HTR-8/SVneo (cell line): Measurements from ENCODE around the gene TAPBP.
"Not testable (repeated sequence)": the region's sequence is repeated elsewhere in the genome, so short reads cannot be mapped to it uniquely, and the experiment has no call there.

Experiments
- DNase-seq: peaks from one replicate; pipeline ENCODE4 v3.0.0; 2011; ENCODE audit warnings: low spot score, mixed read lengths; ENCODE audit not compliant: insufficient read length
- FAIRE-seq: peaks from 2 replicates; lab custom pipeline; 2011; peaks lifted over from hg19 to GRCh38; lab: Jason Lieb, UNC

Gene TAPBP

DNA sequence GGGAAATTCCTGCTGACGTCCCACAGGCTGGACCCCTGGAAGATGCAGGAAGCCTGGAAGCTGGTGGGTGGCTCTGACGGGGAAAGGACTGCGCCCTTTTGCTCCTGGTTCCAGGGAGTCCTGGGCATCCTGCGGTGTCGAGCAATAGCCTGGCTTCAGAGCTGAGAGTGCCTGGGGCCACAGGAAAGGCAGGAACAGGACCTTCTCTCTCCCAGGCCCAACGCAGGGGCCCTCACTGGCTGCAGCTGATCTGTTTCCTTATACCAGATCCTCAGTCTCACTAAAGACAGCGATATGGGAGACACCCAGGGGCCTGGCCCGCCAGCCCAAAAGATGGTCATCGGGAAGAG, 35.5 kb downstream of the TAPBP start:
- FAIRE-seq (no peak), DNase-seq (no peak)

DNA sequence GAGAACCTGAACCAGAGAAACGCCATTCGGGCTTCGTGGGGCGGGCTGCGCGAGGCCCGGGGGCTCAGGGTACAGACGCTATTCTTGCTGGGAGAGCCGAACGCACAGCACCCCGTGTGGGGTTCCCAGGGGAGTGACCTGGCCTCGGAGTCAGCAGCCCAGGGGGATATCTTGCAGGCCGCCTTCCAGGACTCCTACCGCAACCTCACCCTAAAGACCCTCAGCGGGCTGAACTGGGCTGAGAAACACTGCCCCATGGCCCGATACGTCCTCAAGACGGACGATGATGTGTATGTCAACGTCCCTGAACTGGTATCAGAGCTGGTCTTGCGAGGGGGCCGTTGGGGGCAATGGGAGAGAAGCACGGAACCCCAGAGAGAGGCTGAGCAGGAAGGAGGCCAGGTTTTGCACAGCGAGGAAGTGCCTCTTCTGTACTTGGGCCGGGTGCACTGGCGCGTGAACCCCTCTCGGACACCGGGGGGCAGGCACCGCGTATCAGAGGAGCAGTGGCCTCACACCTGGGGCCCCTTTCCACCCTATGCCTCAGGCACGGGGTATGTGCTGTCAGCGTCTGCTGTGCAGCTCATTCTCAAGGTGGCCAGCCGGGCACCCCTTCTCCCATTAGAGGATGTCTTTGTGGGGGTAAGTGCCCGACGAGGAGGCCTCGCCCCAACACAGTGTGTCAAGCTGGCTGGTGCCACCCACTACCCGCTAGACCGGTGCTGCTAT, 36.1 kb downstream of the TAPBP start:
- FAIRE-seq, result no peak

DNA sequence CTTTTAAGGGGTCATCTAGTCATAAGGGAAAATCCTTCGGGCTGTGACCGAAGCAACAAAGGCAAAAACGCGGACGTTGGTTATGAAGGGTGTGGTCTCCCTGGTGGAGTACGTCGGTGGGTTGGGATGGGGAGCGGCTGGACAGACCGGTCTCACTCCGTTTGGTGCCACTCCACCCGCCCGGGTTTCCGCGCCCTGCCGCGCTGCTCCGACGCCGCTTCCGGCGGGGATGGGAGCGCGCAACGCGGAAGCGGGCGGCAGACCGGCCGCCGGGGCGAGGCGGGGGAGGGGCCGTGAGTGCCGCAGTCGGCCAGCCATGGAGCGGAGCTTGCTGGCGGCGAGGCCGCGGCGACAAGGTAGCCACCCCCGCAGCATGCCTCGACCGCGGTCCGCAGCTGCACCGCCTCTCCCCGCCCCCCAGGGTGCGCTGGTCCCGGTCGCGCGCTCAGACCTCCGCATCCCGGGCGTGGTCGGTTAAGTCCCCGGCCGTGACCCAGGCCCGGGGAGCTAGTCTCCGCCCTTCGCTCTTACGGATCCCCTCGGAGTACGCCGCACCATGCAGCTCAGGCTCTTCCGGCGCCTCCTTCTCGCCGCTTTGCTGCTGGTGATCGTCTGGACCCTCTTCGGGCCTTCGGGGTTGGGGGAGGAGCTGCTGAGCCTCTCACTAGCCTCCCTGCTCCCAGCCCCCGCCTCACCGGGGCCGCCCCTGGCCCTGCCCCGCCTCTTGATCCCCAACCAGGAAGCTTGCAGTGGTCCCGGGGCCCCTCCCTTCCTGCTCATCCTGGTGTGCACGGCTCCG, 36.8 kb downstream of the TAPBP start, which contains the start of gene B3GALT4:
Gene B3GALT4, plus strand, starts transcription at position 260 of the 799 bp plus-strand sequence. Its CDS starts 297 bp downstream, at position 557.
- FAIRE-seq (peak; percentile 87), DNase-seq (peak; percentile 39)

More for the DNA sequence above, 36.1 kb downstream of the TAPBP start:
- DNase-seq, result no peak

DNA sequence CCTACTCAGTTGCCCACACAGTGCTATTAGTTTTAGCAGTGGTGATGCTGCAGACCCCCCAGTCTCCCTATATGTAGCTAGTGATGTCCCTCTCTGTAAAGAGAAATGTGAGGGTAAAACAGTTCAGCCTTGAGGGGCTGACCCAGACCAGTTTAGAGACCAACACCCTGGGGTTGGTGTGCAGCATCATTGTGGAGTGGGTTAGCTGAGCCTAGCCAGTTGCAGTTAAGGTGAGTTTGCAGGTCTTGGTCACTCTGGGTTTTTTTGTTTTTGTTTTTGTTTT, 37.4 kb downstream of the TAPBP start:
- FAIRE-seq, result no peak

DNA sequence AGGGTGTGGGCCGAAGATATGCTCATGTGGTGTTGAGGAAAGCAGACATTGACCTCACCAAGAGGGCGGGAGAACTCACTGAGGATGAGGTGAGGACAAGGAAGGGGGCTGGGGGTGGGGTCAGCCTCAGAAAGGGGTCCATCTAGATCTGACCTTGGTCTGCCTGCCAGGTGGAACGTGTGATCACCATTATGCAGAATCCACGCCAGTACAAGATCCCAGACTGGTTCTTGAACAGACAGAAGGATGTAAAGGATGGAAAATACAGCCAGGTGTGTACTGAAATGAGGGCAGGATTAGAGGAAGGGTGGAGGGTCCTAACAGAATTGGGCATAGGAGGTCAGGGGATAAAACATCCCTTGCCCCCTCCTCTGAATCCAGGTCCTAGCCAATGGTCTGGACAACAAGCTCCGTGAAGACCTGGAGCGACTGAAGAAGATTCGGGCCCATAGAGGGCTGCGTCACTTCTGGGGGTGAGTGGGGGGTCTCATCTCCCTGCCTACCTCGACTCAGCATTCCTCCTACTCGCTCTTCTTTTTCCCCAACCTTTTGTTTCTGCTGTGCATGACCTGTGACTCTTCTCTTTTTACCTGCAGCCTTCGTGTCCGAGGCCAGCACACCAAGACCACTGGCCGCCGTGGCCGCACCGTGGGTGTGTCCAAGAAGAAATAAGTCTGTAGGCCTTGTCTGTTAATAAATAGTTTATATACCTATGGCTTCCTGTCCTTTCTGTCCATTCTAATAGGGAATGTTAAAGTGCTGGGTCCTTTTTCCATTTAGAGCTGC, 37.9 kb downstream of the TAPBP start:
- not testable (repeated sequence) for DNase-seq

More for the DNA sequence above, 37.4 kb downstream of the TAPBP start:
- no peak for DNase-seq

DNA sequence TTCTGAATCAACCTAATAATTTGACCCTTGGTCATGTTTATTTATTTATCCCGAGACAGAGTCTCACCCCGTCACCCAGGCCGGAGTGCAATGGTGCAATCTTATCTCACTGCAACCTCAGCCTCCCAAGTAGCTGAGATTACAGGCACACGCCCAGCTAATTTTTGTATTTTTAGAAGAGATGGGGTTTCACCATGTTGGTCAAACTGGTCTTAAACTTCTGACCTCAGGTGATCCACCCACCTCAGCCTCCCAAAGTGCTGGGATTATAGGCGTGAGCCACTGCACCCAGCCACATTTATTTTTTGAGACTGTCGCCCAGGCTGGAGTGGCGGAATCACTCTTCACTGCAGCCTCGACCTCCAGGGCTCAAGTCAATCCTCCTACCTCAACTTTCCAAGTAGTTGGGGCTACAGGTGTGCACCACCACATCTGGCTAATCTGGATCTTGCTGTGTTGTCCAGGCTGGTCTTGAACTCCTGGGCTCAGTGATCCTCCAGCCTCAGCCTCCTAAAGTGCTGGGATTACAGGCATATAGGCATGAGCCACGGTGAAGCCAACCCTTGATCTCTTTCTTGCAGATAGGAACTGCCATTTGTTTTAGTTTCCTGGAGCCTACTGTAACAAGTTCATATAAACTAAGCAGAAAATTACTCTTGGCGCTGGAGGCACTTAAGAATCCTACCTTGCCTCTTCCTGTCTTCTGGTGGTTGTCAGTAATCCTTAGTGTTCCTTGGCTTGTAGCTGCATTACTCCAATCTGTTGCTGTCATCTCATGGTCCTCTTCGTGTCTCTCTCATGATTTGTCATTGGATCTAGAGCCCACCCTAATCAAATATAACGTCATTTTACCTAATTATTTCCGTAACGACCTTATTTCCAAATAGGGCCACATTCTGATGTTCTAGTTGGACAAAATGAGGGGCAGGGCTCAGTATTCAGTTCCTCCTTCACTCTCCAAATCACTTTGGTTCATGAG, 39.7 kb downstream of the TAPBP start:
- DNase-seq (no peak), FAIRE-seq (no peak)

More for the DNA sequence above, 37.9 kb downstream of the TAPBP start:
- FAIRE-seq, result not testable (repeated sequence)

DNA sequence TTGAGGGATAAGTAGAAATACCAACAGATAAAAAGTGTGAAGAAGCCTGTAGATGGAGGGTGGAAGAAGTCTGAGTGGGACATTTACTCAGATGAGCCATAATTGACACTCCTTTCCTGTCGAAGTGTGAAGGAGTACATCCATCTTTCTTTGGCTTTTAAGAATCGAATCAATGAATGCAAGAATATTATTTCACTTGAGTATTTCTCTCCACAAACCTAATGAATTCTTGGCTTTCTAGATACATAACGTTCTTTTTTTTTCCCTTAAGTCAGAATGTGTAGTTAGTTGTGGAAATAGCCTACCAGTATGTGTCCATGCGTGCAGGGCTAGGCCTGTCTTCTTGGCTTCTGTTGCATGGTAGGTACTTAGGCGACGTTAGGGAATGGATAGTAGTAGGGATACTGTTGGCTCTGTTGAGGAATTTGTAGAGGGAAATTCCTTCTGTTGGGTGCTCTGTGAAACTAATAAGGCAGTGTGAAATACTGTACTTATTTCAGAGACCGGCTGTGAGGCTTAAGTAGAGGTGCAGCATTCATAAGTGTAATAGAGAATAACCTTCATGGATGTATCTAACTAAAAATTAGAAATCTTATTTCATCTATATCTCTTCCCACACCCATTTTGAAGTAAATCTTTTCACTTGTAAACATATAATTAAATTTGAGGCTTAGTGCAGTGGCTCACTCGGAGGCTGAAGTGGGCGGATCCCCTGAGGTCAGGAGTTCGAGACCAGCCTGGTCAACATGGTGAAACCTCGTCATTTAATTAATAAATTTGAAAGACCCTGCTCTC, 40.6 kb downstream of the TAPBP start:
- FAIRE-seq, result no peak

DNA sequence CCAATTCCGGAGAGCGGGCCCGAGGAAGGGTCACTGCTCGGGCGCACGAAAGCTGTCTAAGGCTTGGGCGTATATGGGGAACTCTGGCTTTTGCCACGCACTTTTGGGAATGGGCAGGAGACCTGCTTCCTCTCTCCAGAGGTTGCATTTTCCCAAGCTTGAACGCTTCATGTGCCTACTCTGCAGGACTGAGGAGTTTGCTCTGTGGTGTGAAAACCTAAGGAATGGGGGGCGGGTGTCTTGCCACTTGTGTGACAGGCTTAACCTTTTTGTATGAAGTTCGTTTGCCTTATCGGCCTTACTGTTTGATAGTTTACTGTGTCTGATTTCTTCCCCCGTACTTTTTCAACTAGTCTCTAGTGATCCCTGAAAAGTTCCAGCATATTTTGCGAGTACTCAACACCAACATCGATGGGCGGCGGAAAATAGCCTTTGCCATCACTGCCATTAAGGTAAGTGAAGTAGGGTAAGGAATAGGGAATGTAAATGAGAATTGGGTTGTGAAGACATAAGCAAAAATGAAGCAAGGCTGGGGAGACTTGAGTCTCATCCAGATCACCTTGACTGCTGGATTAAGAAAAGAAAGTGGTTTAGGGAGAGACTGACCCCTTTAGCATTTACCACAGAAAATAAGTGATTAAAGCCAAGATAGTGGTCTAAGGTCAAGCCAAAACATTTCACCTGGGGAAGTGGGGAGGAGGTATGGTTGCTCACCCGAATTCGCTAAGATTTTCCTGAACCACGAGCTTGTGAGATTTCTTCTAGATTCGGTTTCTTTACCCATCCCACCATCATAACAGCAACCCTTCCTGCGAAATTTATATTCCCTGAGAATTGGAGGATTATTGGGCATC, 41.4 kb downstream of the TAPBP start:
- FAIRE-seq (no peak), DNase-seq (no peak)

More for the DNA sequence above, 40.6 kb downstream of the TAPBP start:
- no peak for DNase-seq

DNA sequence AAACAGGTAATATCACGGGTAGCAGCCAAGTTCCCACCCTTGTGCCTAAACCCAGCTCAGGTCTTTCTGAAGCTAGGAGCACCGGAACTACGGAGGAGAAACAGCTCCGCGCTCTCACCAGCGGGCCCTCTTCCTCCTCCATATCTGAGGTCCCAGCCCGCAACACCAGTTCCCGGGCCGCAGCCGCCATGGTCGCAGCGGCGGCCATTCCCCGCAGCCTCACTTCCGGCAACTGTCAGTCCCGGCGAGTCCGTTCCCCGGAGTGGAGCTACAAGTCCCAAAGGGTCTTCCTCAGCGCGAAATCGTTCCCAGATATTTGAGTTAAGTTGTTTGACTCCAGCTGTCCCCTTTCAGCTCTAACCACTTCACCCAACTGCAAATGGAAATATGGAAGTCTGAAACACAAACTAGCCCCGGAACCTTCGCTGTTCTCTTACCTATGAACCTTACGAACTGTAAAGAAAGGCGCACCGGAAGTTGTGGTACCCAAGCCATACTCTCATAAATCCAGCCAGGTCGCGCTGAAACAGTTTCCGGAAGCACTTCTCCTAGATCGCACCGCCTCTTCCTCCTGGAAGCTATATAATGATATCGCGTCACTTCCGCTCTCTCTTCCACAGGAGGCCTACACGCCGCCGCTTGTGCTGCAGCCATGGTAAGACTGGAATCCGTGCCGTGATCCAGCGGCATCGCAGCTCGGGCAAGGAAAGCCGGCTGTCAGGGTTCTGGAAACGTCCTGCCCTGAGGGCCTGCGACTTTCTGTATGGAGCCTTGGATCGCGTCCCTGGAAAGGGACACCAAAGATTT, 42.2 kb downstream of the TAPBP start, which contains the start of the genes RPS18 and VPS52:
Gene RPS18, plus strand, starts transcription at position 608 of the 807 bp plus-strand sequence. Its CDS starts 45 bp downstream, at position 653.
Gene VPS52, minus strand, starts transcription at position 409 of the 807 bp plus-strand sequence. Its CDS starts 201 bp downstream, at position 208.
- FAIRE-seq (peak; percentile 52), DNase-seq (peak; percentile 90)

DNA sequence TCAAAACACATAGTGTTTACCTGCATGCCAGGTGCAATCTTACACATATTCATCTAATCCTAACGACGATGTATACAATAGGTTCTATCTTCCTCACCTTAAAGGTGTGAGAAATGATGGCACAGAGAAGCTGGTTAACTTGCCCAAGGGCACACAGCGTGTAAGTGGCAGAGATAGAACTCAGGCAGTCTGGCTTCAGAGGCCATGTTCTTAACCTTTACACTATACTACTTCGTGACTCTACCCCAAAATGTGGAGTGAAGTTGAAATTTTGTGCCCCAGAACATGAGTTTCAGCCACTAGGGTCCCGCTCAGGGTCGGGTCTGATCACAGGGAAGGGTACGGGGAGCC, 42.8 kb downstream of the TAPBP start:
- no peak for DNase-seq
- no peak for FAIRE-seq

DNA sequence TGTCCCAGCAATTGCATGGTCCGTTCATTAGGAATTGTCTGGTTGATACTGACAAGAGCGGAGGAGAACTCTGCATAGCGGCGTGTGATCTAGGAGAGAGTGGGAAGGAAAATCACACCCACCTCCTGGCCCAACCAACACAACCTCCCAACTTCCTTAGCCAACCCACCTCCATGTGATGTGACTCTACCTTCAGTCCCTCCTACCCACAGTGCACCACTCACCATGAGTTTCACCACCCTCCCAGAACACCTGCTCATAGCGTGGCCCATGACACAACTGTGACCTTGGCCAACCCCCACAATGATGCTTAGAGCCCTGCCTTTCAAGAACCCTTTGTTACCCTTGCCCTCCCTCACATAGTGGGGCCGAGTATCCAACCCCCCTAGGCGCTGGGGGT, 49.9 kb downstream of the TAPBP start:
- FAIRE-seq (peak; percentile 51), DNase-seq (no peak)

DNA sequence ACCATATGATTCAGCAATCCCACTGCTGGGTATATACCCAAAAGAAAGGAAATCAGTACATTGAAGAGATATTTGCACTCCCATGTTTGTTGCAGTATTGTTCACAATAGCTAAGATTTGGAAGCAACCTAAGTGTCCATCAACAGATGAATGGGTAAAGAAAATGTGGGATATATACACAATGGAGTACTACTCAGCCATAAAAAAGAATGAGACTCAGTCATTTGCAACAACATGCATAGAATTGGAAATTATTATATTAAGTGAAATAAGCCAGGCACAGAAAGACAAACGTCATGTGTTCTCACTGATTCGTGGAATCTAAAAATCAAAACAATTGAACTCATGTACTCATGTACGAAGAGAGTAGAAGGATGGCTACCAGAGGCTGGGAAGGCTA, 51.4 kb downstream of the TAPBP start:
- not testable (repeated sequence) for FAIRE-seq, DNase-seq

DNA sequence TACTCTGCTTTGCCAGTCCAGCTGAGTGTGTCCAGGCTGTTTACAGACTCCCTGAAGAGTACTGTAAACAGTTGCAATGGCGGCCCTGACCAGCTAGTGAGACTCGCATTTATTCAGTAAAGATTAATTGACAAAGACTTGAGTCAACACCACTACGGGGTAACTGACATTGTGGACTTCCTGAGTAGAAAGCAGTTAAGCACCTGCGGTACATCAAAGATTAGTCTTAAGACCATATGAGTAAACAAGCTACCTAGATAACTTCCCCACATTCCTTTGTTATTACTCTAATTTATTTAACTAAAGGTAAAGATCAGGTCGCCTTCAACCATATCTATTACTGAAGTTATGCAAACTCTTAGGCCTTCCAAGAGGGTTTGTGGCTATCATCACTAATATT, 54.8 kb downstream of the TAPBP start:
- FAIRE-seq (no peak), DNase-seq (no peak)

DNA sequence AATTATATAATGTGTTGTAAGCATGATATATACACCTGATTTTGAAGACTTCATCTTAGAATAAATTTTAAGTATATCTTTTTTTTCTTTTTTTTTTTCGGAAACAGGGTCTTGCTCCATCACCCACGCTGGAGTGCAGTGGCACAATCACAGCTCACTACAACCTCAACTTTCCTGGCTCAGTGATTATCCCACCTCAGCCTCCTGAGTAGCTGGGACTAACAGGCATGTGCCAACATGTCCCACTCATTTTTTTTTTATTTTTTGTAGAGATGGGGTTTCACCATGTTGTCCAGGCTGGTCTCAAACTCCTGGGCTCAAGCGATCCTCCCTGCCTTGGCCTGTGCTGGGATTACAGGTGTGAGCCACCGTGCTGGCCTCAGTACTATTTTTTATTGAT, 59.3 kb downstream of the TAPBP start:
- DNase-seq (no peak), FAIRE-seq (no peak)

DNA sequence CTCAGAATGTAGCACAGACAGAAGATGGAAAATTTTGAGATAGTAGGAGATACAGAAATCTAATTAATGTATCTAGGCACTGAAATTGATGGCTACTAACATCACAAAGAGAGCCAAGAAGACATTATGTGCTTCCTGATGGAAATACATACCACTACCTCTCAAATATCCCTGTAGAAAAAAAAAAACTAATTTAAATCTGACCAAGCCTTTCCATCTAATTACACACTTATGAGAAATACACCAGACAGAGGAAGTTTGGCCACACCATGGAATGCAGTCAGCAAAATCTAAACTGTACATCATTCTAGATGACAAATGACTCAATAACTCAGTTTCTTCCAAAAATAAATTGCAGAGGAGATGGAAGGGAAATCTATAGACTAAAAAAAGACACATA, 61.1 kb downstream of the TAPBP start:
- DNase-seq, result no peak
- no peak for FAIRE-seq

DNA sequence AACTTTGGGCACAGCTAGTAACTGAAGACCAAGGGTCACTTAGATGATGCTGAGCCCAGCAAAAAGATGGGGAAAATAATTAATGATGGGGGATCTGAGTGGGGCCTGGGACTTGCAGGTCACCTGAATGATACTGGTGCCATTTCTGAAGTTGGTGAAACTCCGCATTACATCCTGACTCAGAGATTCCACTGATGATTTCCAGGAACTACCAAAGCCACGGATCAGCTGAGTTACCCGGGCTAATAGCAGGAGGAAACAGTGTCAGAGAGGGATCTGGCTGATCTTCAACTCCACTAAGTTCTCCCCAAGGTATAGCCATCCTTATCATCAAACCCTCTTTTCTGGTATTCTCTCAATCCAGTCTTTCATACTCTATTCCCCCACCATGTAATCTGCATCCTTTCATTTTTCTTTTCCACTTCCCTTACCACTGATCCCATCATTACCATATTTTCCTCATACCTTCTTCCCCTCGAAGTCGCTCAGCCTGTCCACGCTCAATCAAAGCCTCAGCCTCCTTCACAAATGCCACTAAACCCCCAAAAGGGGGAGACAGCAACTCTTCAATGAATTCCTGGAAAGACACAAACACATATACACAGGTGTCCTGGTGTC, 62.4 kb downstream of the TAPBP start:
- FAIRE-seq, result no peak
- no peak for DNase-seq

DNA sequence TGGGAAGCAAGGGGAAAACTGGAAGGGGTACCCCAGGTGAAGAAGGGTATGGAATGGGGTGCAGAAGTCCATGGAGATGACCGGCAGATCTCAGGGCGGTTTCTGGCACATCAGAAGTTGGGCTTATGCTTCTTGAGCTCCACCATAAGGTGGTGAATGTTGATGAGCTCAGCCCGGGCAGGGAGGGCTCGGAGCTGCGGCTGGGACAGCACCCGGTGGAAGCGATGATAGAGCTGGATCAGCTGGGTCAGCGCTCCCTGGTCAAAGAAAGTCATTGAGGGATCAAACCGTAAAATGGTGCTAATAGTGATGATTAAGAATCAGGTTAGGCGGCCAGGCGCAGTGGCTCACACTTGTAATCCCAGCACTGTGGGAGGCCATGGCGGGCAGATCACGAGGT, 63.1 kb downstream of the TAPBP start:
- no peak for DNase-seq

More for the DNA sequence above, 63.1 kb downstream of the TAPBP start:
- no peak for FAIRE-seq
